Gastrocnemius medialis (tissue), 4 donors: Measurements from ENCODE around the gene ZEB1. TPM values are rescaled to one million over a fixed set of nuclear protein-coding genes. Genes with fewer than 3 reads are reported as not detected.

Source experiments
- ATAC-seq, 2 donors: fragments of 150-250 bp; one replicate each; pipeline ENCODE4 v1.9.1; 2016
- DNase-seq, 2 donors: peaks; one replicate each; pipeline ENCODE4 v3.0.0-alpha.2; 2019
- H3K27ac ChIP-seq, 4 donors: fragments of 200-600 bp; sonication (generic); 1 replicate in 1 of 4; 2 replicates in 3 of 4; pipeline ENCODE4 v1.5.1; 2016 to 2018; ENCODE audit warnings: mild to moderate bottlenecking in 2 of 4, moderate library complexity in 1 of 4
- H3K27me3 ChIP-seq, 3 donors: fragments of 200-600 bp; sonication (generic) in 2 of 3; 1 replicate in 1 of 3; 2 replicates in 2 of 3; pipeline versions ENCODE4 v1.5.1 to v1.6.0; 2016 to 2019; ENCODE audit warnings: mild to moderate bottlenecking in 1 of 3, moderate library complexity in 1 of 3
- H3K36me3 ChIP-seq, 2 donors: fragments of 200-600 bp; sonication (generic) in 1 of 2; one replicate each; pipeline ENCODE4 v1.5.1; 2017 to 2018
- H3K4me1 ChIP-seq, 2 donors: fragments of 200-600 bp; sonication (generic) in 1 of 2; one replicate each; pipeline ENCODE4 v1.5.1; 2016 to 2017; ENCODE audit warnings: mild to moderate bottlenecking in 2 of 2
- H3K4me3 ChIP-seq, 4 donors: fragments of 200-600 bp; sonication (generic) in 3 of 4; 1 replicate in 1 of 4; 2 replicates in 3 of 4; pipeline ENCODE4 v1.5.1; 2016 to 2019; ENCODE audit warnings: mild to moderate bottlenecking in 2 of 4
- H3K9me3 ChIP-seq, 3 donors: fragments of 200-600 bp; sonication (generic) in 2 of 3; 1 replicate in 1 of 3; 2 replicates in 2 of 3; pipeline ENCODE4 v1.5.1; 2016 to 2019
- POLR2A ChIP-seq, 2 donors: fragments of 450-650 bp; IDR thresholded peaks; one replicate each; pipeline ENCODE4 v1.6.1; 2017; ENCODE audit warnings: antibody characterized with exemption in 2 of 2, mild to moderate bottlenecking in 2 of 2, moderate library complexity in 2 of 2
- in situ Hi-C, 4 donors: fragments of 200-750 bp; cut with MboI; loops; one replicate each; pipeline versions ENCODE4 v1.15.0 to v1.8.0; 2017; ENCODE audit warnings: low sequenced_read_pairs in 4 of 4
- intact Hi-C: fragments of 100-400 bp; cut with DNase I; formaldehyde crosslinking; loops from one replicate; pipeline ENCODE4 v1.15.1; 2023; ENCODE audit warnings: low total_unique reads
- total RNA-seq, 4 donors: library from RNA; depleted of rRNA; stranded (reverse); fragments of >200 nt; gene quantifications; one replicate each; pipeline versions ENCODE4 v1.1.0 to v1.2.3, GENCODE V29; 2016
- TF ChIP-seq, protein P1 (sequence below), 5 experiments: fragments of 450-650 bp in 3 of 5; fragments of 200-600 bp in 2 of 5; sonication (generic) in 2 of 5; IDR thresholded peaks in 4 of 5; conservative IDR thresholded peaks in 1 of 5; 1 replicate in 4 of 5; 2 replicates in 1 of 5; pipeline ENCODE4 v1.5.1; 2016 to 2019; ENCODE audit warnings: antibody characterized with exemption in 5 of 5, mild to moderate bottlenecking in 3 of 5, moderate library complexity in 3 of 5

ZEB1 gene
- total RNA-seq, 4 donors from 2014 or later = 67.4 to 175 (median 137) TPM

DNA sequence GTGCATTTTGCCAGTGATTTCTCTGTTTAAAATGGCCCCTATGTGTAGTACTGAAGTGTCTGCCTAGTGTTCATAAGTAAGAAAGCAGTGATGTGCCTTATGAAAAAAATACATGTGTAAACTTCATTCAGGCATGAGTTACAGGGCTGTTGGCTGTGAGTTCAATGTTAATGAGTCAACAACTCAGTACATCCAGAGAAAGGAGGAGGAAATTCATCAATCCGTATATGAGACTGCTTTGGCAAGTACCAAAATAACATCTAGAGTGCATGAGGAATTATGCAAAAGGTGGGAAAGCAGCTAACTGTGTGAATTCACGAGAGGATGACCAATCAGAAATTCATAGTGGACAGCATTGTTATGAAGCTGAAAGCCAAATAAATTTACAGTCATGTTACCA is 255.6 kb downstream of the ZEB1 start:
- no peak for DNase-seq
- Histone ChIP-seq H3K27me3 (no peaks in the 10 kb centered on the region), H3K4me1 (no peaks in the 10 kb centered on the region), H3K4me3 (no peak overlapping the region), H3K27ac (no peak overlapping the region), H3K36me3 (no peaks in the 10 kb centered on the region), H3K9me3 (no peaks in the 10 kb centered on the region)
- TF ChIP-seq POLR2A (IDR thresholded peaks at IDR 0.05) = no peak
- TF ChIP-seq, protein P1, sequence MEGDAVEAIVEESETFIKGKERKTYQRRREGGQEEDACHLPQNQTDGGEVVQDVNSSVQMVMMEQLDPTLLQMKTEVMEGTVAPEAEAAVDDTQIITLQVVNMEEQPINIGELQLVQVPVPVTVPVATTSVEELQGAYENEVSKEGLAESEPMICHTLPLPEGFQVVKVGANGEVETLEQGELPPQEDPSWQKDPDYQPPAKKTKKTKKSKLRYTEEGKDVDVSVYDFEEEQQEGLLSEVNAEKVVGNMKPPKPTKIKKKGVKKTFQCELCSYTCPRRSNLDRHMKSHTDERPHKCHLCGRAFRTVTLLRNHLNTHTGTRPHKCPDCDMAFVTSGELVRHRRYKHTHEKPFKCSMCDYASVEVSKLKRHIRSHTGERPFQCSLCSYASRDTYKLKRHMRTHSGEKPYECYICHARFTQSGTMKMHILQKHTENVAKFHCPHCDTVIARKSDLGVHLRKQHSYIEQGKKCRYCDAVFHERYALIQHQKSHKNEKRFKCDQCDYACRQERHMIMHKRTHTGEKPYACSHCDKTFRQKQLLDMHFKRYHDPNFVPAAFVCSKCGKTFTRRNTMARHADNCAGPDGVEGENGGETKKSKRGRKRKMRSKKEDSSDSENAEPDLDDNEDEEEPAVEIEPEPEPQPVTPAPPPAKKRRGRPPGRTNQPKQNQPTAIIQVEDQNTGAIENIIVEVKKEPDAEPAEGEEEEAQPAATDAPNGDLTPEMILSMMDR (IDR thresholded peaks at IDR 0.05 in 4 of 5, conservative IDR thresholded peaks at IDR 0.05 in 1 of 5) = no peak
- ATAC-seq = no peak
- in situ Hi-C loops = no loop called here
- intact Hi-C loops = no loop called here

DNA sequence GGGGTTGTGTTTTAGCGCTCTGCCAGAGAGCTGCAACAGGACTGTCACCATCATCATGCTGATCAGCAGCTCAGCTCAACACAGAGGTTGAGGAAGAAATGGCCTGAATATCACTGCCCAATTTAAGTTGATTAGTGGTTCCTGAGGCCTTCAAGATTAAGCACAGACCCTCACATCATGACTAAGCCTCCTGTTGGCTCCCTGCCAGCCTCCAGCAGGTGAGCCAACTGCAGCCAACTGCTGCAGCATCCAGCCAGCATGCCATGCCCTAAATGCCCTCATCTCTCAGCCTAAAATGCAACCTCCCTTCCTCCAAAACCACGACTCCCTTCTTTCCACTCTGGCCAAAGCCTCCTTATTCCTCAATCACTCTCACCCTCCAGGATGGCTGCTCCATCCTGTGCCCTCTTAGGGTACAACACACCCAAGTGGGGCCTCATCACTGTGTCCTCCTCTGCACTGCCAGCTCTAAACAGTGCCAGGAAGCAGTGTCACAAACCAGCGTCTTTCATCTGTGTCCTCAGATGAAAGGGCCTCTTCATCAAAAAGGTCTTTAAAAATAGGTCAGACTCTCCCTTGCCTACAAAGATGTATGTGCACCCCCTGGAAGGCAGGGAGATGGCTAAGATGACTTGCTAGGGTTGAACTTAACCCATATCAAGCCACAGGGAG is 259.3 kb downstream of the ZEB1 start:
- no peak for ATAC-seq
- no peak overlapping the region for H3K27ac ChIP-seq
- H3K36me3 ChIP-seq = no peaks in the 10 kb centered on the region
- DNase-seq = no peak
- H3K9me3 ChIP-seq = no peaks in the 10 kb centered on the region
- H3K4me3 ChIP-seq = no peak overlapping the region
- intact Hi-C loops = no loop called here
- in situ Hi-C loops = no loop called here
- TF ChIP-seq POLR2A (IDR thresholded peaks at IDR 0.05) = no peak
- TF ChIP-seq, protein P1 (IDR thresholded peaks at IDR 0.05 in 4 of 5, conservative IDR thresholded peaks at IDR 0.05 in 1 of 5) = no peak
- H3K4me1 ChIP-seq = peaks cover 9% of the 10 kb centered on the region in 2 donors
- no peaks in the 10 kb centered on the region for H3K27me3 ChIP-seq

DNA sequence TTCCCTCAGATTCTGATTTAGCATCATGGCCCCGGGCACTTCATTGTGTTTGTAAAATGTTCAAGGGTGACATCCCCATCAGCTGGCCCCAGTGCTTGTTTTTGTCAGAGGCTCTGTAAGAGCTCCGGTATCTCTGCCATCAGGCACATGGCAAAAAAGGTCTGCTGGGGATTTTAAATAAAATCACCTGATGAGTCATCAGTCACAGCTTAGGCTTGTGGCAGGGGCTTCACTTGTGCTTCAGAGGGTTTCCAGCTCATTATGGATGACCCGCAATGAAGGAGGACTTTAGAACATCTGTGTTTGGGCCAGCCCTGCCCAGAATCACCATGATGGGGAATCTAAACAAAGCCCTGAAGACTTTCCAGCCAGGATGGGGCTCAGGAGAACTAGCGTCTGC is 259.9 kb downstream of the ZEB1 start:
- DNase-seq (no peak), ATAC-seq (no peak)
- Histone ChIP-seq H3K27me3 (no peaks in the 10 kb centered on the region), H3K9me3 (no peaks in the 10 kb centered on the region), H3K4me3 (no peak overlapping the region), H3K36me3 (no peaks in the 10 kb centered on the region), H3K4me1 (peaks cover 12 to 16% of the 10 kb centered on the region in 2 donors), H3K27ac (no peak overlapping the region)
- TF ChIP-seq, protein P1 (IDR thresholded peaks at IDR 0.05 in 4 of 5, conservative IDR thresholded peaks at IDR 0.05 in 1 of 5) = no peak
- no peak for TF ChIP-seq POLR2A (IDR thresholded peaks at IDR 0.05)
- intact Hi-C loops = no loop called here
- in situ Hi-C loops = no loop called here
